Stimulated activated memory B cell treated with anti-CD40 and anti-IgM and Interleukin-4, amounts not matched to agents 10 μg/mL and 1 μg/mL and 100 μg/mL, for 72 hours (primary cell): ENCODE data around the gene TMEM115.

Experiments
- ATAC-seq: fragments of 150-1000 bp; cut with Tn5 transposase; 2 replicates; pipeline ENCODE4 v1.10.0; 2021
- H3K27ac Mint-ChIP-seq: one replicate; pipeline ENCODE4 v1.8.0; 2022; ENCODE audit warnings: mild to moderate bottlenecking, mixed read lengths
- H3K27me3 Mint-ChIP-seq: one replicate; pipeline ENCODE4 v1.8.0; 2022; ENCODE audit warnings: mixed read lengths
- H3K36me3 Mint-ChIP-seq: one replicate; pipeline ENCODE4 v1.8.0; 2022; ENCODE audit warnings: mixed read lengths
- H3K4me1 Mint-ChIP-seq: one replicate; pipeline ENCODE4 v1.8.0; 2022; ENCODE audit warnings: mixed read lengths
- H3K4me3 Mint-ChIP-seq: one replicate; pipeline ENCODE4 v1.8.0; 2022; ENCODE audit warnings: mild to moderate bottlenecking, moderate library complexity, mixed read lengths
- H3K9me3 Mint-ChIP-seq: one replicate; pipeline ENCODE4 v1.8.0; 2022; ENCODE audit warnings: mixed read lengths

The TMEM115 gene

DNA sequence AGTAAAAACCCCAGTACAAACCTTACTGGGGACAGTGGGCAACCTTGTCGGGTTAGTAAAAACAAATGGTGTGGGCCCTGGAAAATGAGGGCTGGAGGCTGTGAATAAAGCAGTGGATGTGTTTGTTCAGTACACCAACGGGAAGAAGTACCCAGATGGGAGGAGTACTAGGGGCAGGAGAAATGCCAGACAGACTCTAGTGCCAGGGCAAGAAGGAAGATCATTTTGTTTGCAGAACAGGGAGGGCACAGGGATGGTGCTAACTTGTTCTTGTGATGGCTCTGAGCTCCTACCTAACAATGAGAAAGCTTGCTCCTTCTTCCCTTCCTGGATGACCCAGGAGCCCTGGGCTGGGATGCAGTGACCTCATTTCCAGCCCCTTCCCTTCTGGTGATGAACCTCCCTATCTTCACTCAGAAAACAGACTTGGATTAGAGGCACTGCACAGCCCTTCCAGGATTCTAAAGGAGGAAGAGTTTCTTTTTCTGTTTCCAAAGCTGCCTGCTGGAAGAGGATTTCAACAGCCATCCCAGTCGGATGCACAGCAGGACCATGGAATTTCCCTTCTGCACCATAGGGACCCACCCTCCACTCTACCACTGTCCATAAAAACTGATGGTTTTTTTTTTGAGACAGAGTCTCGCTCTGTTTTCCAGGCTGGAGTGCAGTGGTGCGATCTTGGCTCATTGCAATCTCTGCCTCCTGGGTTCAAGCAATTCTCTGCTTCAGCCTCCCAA lies 24.8 kb downstream of the TMEM115 start:
- Mint-ChIP-seq H3K4me3 (no peak overlapping the region), H3K27ac (no peak overlapping the region), H3K9me3 (no peaks in the 10 kb centered on the region), H3K27me3 (no peaks in the 10 kb centered on the region), H3K36me3 (peaks cover 33% of the 10 kb centered on the region), H3K4me1 (peaks cover 42% of the 10 kb centered on the region)
- ATAC-seq = no peak

DNA sequence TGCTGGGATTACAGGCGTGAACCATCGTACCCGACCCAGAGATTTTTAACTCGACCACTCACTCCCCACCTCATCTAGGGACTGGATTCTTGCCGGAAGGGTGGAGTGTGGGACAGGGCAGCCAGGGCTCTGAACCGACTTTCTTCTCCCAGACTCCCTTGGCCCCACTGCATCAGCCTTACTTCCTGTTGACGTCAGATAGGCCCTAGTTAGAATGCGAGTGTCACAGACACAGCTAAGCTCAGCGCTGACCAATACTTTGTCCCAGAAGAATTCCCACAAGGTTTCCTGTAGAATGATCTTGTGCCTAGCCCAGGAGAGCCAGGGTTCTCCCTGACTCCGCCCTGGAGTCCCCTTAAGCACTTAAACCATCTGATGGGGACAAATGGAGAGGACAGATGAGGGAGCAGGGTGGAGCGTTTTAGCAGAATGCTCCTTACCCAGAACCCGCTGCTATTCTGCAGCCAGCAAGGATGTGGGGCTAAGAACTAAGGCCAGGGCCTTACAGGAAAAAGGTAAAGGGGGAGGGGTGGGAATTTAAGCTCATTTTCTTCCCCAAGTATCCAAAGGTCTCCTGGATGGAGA lies 25.5 kb downstream of the TMEM115 start:
- Mint-ChIP-seq H3K36me3 (peaks cover 27% of the 10 kb centered on the region), H3K4me1 (peaks cover 35% of the 10 kb centered on the region), H3K27ac (no peak overlapping the region), H3K9me3 (no peaks in the 10 kb centered on the region), H3K4me3 (no peak overlapping the region), H3K27me3 (no peaks in the 10 kb centered on the region)
- no peak for ATAC-seq

DNA sequence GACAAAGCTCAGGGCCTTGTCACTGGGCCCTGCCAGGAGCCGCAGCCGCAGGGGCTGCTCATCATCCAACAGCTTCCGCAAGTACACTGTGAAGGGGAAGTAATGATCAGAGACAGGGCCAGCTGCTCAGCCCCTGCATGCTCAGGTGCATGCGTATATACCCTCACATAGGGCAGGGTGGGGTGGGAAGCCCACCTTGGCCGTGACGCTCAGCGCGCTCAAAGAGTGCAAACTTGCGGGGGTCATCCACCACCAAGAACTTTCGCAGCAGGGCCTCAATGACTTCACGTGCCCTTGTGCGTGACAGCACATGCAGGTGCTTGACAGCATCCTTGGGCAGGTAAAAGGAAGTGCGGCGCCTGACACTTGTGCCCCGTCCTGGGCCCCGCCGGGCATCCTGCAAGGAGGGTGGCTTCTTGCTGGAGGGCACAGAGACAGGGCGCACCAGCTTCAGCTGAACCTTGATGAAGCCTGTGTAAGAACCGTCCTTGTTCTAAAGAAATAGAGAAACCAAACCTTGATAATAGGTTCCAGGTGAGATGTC lies 27.9 kb downstream of the TMEM115 start:
- peaks cover 43% of the 10 kb centered on the region for H3K4me1 Mint-ChIP-seq
- no peaks in the 10 kb centered on the region for H3K27me3 Mint-ChIP-seq
- H3K36me3 Mint-ChIP-seq = peaks cover 19% of the 10 kb centered on the region
- H3K4me3 Mint-ChIP-seq = no peak overlapping the region
- no peak overlapping the region for H3K27ac Mint-ChIP-seq
- no peaks in the 10 kb centered on the region for H3K9me3 Mint-ChIP-seq
- ATAC-seq = no peak

DNA sequence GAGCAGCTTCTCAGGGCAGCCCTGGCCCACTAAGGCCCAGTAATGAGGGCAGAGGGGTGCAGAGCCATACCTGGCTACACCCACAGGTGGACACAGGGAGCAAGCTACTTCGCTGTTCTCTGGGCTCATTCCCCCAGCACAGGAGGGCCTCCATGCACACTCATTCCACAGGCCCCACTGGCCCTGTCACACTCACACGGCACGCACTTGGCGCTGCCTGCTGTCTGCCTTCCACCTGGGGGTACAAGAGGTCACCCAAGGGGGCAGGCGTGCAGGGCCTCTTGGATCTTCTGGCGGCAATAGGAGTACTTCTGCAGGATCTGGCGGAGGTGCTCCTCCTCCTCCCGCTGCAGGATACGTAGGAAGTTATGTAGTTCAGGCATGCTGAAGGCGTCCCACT lies 29.0 kb downstream of the TMEM115 start:
- Mint-ChIP-seq H3K9me3 (no peaks in the 10 kb centered on the region), H3K4me1 (peaks cover 41% of the 10 kb centered on the region), H3K36me3 (peaks cover 20% of the 10 kb centered on the region), H3K27me3 (no peaks in the 10 kb centered on the region), H3K4me3 (no peak overlapping the region), H3K27ac (no peak overlapping the region)
- ATAC-seq = no peak

DNA sequence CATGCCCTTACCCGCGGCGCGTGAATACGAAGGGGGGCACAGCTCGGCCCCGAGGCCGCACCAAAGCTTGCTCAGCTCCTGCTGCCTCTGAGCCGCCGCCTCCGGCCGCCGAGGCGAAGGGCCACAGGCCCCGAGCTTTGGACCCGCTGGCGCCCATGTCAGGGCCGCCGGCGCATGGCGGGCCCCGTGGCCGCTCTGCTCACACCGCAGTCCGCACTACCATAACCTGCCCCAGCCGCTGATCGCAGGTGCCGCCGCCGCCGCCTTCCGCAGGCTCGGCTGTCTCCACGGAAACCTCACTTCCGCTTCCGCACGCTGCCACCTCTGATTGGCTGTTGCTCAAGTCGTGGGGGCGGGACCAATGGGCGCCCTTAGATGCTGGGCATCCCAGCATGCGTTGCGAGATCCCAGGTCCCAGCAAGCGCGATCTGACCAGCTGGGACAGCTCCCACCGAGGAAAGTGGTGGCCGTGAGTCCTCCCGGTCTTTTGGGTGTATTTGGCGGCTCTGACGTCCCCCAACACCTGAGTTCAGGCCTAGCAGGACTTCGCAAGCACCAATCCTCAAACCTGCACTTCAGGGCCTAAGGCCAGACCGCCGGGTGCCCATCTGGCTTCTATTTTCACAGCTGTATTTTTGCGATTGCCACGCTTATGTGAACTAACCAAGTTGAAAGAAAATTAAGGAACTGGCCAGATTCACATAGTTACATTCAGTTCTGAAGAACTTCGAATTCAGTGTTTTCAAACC lies 31.2 kb downstream of the TMEM115 start, which contains the start of gene TUSC2:
Gene TUSC2 (minus strand): TSS at position 281 of the 749 bp plus-strand sequence. CDS start 124 bp downstream, at position 157.
- peaks cover 47% of the 10 kb centered on the region for H3K4me1 Mint-ChIP-seq
- ATAC-seq = peak; percentile 96
- H3K4me3 Mint-ChIP-seq = peak within 1 kb of the TSS; percentile 83
- peak within 1 kb of the TSS; percentile 85 for H3K27ac Mint-ChIP-seq
- H3K9me3 Mint-ChIP-seq = no peaks in the 10 kb centered on the region
- H3K27me3 Mint-ChIP-seq = no peaks in the 10 kb centered on the region
- H3K36me3 Mint-ChIP-seq = peaks cover 30% of the 10 kb centered on the region

DNA sequence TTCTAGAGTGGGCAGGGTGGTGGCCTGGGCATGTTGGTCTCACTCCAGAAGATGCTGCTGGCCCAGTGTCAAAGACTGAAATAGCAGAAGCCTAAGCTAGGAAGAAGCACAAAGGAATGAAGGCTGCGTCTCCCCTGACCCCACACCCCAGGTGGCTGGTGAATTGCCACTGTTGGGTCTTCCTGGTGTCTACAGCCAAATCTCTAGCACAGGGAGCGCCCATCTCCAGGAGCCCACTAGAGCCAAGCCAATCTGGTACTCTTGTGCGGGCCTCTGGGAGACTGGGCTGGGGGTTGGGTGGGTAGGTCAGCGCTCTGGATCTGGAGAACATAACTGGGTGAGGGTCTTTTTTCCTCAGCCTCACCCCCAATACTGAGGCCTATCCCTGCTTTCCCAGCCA lies 32.2 kb downstream of the TMEM115 start:
- H3K27ac Mint-ChIP-seq = peak overlapping the region; percentile 85
- H3K27me3 Mint-ChIP-seq = no peaks in the 10 kb centered on the region
- peaks cover 56% of the 10 kb centered on the region for H3K4me1 Mint-ChIP-seq
- H3K36me3 Mint-ChIP-seq = peaks cover 26% of the 10 kb centered on the region
- no peaks in the 10 kb centered on the region for H3K9me3 Mint-ChIP-seq
- H3K4me3 Mint-ChIP-seq = peak overlapping the region; percentile 83
- no peak for ATAC-seq

DNA sequence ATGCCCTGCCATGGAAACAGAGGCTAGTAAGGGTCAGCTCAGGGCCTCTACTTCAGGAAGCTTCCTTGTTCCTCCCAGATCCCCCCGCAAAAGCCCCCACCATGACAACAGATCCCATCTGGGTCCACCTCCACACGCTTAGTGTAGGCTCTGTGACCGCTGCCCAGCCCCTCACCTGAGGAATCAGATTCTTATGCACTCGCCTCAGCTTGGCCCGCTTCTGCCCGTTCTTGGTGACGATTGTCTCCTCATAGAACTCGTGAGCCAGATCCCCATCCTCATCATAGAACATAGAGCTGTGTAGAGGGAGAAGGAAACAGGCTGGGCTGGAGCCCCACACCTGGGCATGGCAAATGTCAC lies 33.2 kb downstream of the TMEM115 start:
- H3K36me3 Mint-ChIP-seq = peaks cover 24% of the 10 kb centered on the region
- peak overlapping the region; percentile 9 for H3K4me3 Mint-ChIP-seq
- H3K9me3 Mint-ChIP-seq = no peaks in the 10 kb centered on the region
- H3K27ac Mint-ChIP-seq = no peak overlapping the region
- H3K27me3 Mint-ChIP-seq = no peaks in the 10 kb centered on the region
- peaks cover 56% of the 10 kb centered on the region for H3K4me1 Mint-ChIP-seq
- no peak for ATAC-seq

DNA sequence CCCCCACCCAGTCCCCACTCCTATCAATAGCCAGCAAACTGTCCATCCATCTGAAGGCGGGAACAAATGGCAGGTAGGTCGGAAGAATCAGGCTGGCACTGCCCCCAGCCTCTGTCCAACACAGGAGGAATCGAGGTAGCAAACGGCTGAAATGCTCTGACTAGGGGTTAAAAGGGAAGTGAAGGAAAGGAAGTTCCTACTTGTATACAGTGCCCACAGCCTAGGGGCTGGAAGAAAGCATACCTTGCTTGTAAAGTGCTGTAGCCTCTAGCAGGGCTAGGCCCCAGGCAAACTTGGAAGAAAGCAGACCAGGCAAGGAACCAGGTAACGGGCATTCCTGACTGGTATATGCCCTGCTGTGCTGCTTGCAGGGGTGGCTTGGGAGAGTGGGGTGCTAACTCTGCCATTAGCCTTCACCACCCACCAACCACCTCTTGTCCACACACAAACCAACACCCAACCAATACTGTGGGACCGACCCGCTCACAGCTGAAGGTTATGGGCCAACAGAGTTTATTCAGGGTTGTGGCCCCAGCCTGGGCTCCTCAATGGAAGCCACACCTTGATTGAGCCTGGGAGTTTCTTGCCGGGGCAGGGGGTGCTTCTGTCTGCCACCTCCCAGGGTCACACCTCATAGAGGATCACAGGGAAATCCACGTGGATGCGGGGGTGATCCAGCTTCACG lies 33.7 kb downstream of the TMEM115 start:
- peaks cover 58% of the 10 kb centered on the region for H3K4me1 Mint-ChIP-seq
- peaks cover 22% of the 10 kb centered on the region for H3K36me3 Mint-ChIP-seq
- H3K4me3 Mint-ChIP-seq = no peak overlapping the region
- H3K27ac Mint-ChIP-seq = no peak overlapping the region
- H3K9me3 Mint-ChIP-seq = no peaks in the 10 kb centered on the region
- no peaks in the 10 kb centered on the region for H3K27me3 Mint-ChIP-seq
- ATAC-seq = no peak

DNA sequence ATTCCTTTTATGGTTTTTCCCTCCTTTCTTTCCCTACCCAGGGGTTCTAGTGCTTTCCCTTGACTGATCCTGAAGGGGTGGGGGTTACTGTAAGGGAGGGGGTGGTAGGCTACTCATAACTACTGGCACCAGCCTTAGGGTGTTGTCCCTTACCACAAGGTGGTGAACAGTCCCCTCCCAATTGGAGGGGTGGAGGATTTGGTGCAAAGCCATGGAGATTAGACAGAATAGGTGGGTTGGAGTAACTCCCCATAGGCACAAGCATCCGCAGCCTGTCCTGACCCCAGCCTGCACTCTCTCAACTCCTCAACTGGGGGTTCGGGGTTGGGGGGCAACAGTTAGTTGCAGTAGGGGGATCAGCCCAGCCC lies 34.2 kb downstream of the TMEM115 start:
- peaks cover 17% of the 10 kb centered on the region for H3K36me3 Mint-ChIP-seq
- H3K4me1 Mint-ChIP-seq = peaks cover 63% of the 10 kb centered on the region
- ATAC-seq = no peak
- no peaks in the 10 kb centered on the region for H3K9me3 Mint-ChIP-seq
- no peaks in the 10 kb centered on the region for H3K27me3 Mint-ChIP-seq
- no peak overlapping the region for H3K4me3 Mint-ChIP-seq
- H3K27ac Mint-ChIP-seq = no peak overlapping the region

DNA sequence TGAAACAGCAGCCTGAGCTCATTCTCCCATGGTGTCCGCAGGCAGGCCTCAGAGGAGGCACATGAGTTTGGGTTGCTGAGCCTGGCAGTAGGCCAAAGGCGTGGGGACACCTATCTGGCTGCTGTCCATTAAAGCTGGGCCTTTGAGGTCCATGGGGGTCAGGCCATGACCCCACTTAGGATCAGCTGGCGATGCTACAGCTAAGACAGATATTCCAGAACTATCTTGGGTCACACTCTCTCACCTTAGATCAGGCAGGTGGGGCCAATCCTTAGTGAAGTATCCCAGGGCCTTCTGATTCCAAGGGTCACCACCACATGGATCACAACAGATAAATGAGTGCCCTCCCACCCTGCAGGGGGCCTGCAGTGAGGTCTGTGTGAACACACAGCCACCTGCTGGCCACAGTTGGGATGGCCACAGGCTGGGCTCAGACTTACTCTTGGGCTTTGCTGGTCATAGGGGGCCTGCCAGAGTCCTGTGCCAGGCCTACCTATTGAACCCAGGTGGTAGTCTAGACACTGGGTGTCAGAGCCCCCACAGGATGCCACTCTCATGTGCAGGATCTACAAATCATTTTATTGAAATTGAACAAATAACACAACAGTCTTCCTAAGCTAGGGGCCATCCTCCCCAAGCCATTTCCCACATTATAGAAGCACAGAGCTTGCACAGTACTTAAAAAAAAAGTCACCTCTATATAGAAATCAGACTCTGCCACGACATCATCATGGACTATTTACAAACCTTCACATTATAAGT lies 34.8 kb downstream of the TMEM115 start:
- Mint-ChIP-seq H3K4me3 (no peak overlapping the region), H3K4me1 (peaks cover 69% of the 10 kb centered on the region), H3K9me3 (no peaks in the 10 kb centered on the region), H3K27me3 (no peaks in the 10 kb centered on the region), H3K36me3 (peaks cover 12% of the 10 kb centered on the region), H3K27ac (peak overlapping the region; percentile 5)
- ATAC-seq = no peak

DNA sequence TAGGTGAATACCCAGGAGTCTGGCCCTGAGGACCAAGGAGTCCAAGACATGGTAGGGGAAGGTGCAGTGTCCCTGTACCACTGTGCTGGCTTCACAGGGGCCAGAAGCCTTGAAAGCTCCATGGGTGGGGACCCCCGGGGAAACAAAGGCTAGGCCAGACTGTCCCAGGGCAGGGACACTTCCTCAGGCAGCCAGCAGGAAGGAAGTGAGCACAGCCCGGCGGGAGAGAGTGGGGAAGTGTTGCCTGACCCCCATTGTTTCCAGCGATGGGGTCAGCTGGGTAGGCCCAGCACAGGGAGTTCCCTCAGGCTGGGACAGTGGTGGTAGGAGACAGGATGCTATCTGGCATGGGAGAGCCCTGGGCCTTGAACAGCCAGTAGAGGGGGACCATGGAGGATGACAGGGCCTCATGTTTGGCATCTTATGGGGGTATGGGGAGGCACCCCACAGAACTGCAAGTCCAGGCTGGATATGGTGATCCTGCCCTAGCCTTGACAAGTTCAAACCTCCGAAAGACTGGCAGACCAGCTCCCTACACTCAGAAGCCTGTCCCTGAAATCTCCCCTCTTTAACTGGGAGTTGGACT lies 35.6 kb downstream of the TMEM115 start:
- no peaks in the 10 kb centered on the region for H3K27me3 Mint-ChIP-seq
- H3K4me1 Mint-ChIP-seq = peaks cover 77% of the 10 kb centered on the region
- H3K9me3 Mint-ChIP-seq = no peaks in the 10 kb centered on the region
- no peak for ATAC-seq
- H3K4me3 Mint-ChIP-seq = no peak overlapping the region
- H3K36me3 Mint-ChIP-seq = peaks cover 12% of the 10 kb centered on the region
- peak overlapping the region; percentile 5 for H3K27ac Mint-ChIP-seq

DNA sequence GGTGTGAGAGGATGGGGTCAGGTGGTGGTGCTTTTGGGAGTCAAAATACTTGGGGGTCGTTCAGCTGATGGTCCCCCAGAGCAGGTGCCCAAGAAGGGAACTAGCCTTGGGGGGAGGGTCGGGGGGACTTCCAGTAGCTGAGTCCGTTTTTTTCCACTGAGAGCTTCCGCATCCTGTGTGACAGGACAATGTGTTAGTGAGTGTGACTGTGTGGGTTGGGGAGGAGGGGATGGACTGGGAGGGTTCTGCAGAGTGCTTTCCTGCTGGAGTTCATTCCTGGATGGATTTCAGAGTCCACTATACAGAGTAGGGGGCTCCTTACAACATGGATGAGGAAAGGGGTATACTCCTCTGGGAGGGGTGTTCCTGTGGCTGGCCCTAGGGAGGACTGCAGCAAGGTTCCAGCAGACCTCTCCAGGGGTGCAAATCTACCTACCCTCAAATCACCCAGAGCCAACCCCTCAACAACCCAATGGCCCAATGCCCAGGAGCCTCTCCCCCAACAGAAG lies 36.2 kb downstream of the TMEM115 start:
- Mint-ChIP-seq H3K27ac (peak overlapping the region; percentile 5), H3K9me3 (no peaks in the 10 kb centered on the region), H3K27me3 (no peaks in the 10 kb centered on the region), H3K4me3 (no peak overlapping the region), H3K36me3 (peaks cover 12% of the 10 kb centered on the region), H3K4me1 (peaks cover 77% of the 10 kb centered on the region)
- ATAC-seq = no peak

DNA sequence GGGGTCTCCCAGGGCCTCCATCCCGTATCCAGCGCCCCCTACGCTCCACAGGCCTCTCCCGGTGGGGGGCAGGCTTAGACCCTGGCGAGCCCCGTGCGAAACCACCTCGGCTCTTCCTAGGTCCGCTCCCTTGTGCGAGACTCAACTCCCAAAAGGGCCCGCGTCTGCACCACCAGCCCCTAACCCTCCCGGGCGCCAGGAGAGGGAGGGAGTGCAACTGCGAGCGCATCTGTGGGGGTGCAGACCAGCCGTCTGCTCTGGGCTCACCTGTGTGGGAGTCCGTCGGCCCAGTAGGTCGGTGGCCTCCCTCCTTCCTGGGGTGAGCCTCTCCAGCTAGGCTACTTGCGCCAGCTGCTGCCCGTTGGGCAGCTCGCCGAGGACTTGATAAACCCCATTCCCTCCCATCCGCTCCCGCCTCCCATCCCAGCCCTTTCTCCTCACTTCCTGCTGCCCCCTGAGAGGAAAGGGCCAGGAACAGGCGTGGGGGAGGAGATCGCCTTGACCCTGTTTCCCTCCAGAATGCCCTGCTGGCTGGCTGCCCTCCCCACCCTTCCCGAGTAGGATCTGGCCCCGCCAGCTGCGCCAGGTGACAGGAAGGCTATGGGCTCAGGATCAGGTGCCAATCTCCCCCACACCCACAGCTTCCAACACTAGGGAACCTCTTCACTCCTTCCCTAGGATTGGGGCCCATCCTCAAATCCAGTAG lies 36.8 kb downstream of the TMEM115 start, which contains the start of gene HYAL2:
Gene HYAL2 (minus strand): TSS at position 360 of the 706 bp plus-strand sequence. CDS start 2,256 bp downstream, outside the sequence.
- H3K4me3 Mint-ChIP-seq = peak within 1 kb of the TSS; percentile 82
- no peaks in the 10 kb centered on the region for H3K9me3 Mint-ChIP-seq
- peaks cover 12% of the 10 kb centered on the region for H3K36me3 Mint-ChIP-seq
- H3K27me3 Mint-ChIP-seq = no peaks in the 10 kb centered on the region
- ATAC-seq = no peak
- peaks cover 79% of the 10 kb centered on the region for H3K4me1 Mint-ChIP-seq
- H3K27ac Mint-ChIP-seq = peak within 1 kb of the TSS; percentile 97

DNA sequence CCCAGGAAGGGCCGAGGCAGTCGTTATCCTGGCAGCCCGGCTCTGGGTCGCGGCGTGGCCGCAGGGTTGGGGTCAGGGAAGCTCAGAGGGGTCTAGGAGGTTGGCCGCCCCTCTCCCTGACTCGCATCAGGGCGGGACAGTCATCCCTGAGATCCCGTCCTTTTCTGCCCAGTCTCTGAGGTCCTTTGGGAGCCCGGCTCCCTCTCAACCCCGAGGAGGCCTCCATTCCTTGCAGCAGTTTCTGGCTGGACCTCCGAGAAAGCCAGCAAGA lies 37.3 kb downstream of the TMEM115 start:
- H3K36me3 Mint-ChIP-seq = peaks cover 12% of the 10 kb centered on the region
- H3K27me3 Mint-ChIP-seq = no peaks in the 10 kb centered on the region
- no peaks in the 10 kb centered on the region for H3K9me3 Mint-ChIP-seq
- no peak for ATAC-seq
- peaks cover 78% of the 10 kb centered on the region for H3K4me1 Mint-ChIP-seq
- peak overlapping the region; percentile 97 for H3K27ac Mint-ChIP-seq
- H3K4me3 Mint-ChIP-seq = peak overlapping the region; percentile 82
